ENCODE measurements around the gene MPV17L2.
"Not testable (repeated sequence)": the region's sequence is repeated elsewhere in the genome, so short reads cannot be mapped to it uniquely, and the experiment has no call there.

The MPV17L2 gene

GRCh38 chr19:18156268-18156667 lies 36.8 kb upstream of the MPV17L2 start:
- H3K4me3 ChIP-seq (ENCODE audit: low read depth, low read length): no peak overlapping the region
- DNase-seq (ENCODE audit: low read depth): no peak

GRCh38 chr19:18156841-18157464 lies 36.1 kb upstream of the MPV17L2 start:
- no peak for DNase-seq (ENCODE audit: low read depth)
- H3K4me3 ChIP-seq (ENCODE audit: low read depth, low read length): no peak overlapping the region
- TF ChIP-seq CTCF (IDR thresholded peaks at IDR 0.05; ENCODE audit: insufficient read depth, low read depth, low read length, missing control alignments): no peak

More at GRCh38 chr19:18156268-18156667, 36.8 kb upstream of the MPV17L2 start:
- TF ChIP-seq CTCF (IDR thresholded peaks at IDR 0.05; ENCODE audit: insufficient read depth, low read depth, low read length, missing control alignments): no peak

- no peak overlapping the region for H3K4me3 ChIP-seq (ENCODE audit: low read depth, low read length)
- no peak for DNase-seq (ENCODE audit: low read depth)
- TF ChIP-seq CTCF (IDR thresholded peaks at IDR 0.05; ENCODE audit: insufficient read depth, low read depth, low read length, missing control alignments): no peak
Observed at GRCh38 chr19:18157465-18158063, 35.5 kb upstream of the MPV17L2 start.

- no peak overlapping the region for H3K4me3 ChIP-seq (ENCODE audit: low read depth, low read length)
- DNase-seq (ENCODE audit: low read depth): no peak
- TF ChIP-seq CTCF (IDR thresholded peaks at IDR 0.05; ENCODE audit: insufficient read depth, low read depth, low read length, missing control alignments): no peak
Observed at GRCh38 chr19:18158467-18158866, 34.6 kb upstream of the MPV17L2 start.

- not testable (repeated sequence) for H3K4me3 ChIP-seq (ENCODE audit: low read depth, low read length); DNase-seq (ENCODE audit: low read depth)
Observed at GRCh38 chr19:18159059-18159616, 33.9 kb upstream of the MPV17L2 start.

GRCh38 chr19:18159810-18160209 lies 33.2 kb upstream of the MPV17L2 start:
- no peak for TF ChIP-seq CTCF (IDR thresholded peaks at IDR 0.05; ENCODE audit: insufficient read depth, low read depth, low read length, missing control alignments)
- no peak overlapping the region for H3K4me3 ChIP-seq (ENCODE audit: low read depth, low read length)
- DNase-seq (ENCODE audit: low read depth): no peak

- H3K4me3 ChIP-seq (ENCODE audit: low read depth, low read length): peak overlapping the region; percentile 44
- DNase-seq (ENCODE audit: low read depth): no peak
- no peak for TF ChIP-seq CTCF (IDR thresholded peaks at IDR 0.05; ENCODE audit: insufficient read depth, low read depth, low read length, missing control alignments)
Observed at GRCh38 chr19:18160493-18160970, 32.5 kb upstream of the MPV17L2 start.

Data from GM12865 (cell line).